Activated CD4-positive, alpha-beta T cell treated with anti-CD3 and anti-CD28 coated beads, Interleukin-2, amount 50 U/mL, for 16 hours (primary cell): Measurements from ENCODE around the gene LSS.
"Not testable (repeated sequence)": the region's sequence is repeated elsewhere in the genome, so short reads cannot be mapped to it uniquely, and the experiment has no call there.

Source experiments
- DNase-seq: peaks from one replicate; pipeline ENCODE4 v3.0.0-alpha.2; 2020

The LSS gene

DNA sequence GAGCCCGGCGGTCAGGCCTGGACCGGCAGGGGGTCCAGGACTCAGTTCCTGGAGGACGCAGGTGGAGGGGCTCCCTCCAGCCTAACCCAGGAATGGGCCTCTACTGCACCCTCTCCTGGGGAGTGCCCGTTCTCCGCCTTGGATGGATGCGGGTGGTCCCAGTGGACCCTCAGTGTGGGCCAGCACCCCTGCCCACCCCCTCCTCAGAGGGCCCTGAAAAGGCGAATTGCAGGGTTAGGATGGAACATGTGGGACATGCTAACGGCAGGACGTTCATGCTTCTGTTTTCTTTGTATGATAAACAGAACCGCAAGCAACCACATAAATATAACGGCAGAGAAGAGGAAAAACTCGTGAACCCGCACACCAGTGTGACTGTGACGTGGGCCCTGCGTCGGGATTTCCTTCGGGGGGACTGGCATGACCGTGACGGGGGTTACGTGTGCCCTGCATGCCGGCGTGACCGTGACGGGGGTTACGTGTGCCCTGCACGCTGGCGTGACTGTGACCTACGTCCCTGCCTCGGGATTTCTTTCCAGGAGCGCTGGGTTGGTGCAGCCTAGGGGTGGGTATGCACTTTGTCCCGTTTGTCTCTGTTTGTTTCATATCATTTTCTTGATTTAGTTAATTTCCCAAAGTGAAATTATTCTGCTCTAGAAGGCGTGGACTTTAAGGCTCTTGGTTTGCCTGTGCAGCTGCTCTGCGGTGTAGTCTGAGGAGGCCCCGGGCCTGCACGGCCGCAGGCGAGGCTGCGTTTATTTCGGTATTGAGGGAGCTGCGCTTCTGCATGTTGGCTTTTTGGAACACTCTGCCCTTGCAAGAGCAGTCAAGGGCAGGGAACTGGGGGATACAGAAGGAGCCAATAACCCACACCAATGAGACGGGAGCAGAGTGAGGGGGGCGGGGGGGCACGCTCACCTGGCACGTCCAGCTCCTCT, 76.3 kb downstream of the LSS start:
- DNase-seq = no peak

DNA sequence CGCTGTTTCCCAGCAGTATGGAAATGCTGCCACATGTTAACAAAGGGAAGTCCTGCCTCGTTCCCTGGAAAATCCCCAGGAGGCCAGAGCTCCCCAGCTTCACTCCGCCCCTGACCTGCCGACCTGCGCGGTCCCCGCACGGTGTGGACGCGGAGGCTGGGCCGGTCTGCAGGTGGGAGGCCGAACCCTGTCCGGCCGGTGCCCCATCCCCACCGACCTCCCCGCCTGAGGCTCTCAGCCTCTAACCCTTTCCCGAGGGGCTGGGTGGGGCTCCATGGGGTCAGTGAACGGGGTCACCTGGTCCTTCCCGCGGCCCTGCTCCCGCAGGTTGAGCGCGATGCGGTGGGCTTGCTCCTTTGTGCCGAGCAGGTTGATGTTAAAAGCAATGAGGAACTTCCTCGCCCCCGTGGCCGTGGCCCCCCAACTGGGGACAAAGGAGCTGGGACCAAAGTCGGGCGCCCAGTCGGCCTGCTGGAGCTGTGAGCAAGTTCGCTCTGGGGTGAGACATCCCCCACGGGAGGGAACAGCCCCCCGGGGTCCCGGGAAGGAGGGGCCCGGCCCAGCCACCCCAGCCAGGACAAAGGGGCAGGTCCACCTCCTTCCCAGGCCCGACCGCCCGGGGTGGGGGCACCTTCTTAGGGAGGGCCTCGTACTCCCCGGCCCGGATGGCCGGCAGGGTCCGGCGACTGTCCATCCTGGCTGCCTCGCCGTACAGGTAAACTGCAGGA, 77.1 kb downstream of the LSS start:
- no peak for DNase-seq

DNA sequence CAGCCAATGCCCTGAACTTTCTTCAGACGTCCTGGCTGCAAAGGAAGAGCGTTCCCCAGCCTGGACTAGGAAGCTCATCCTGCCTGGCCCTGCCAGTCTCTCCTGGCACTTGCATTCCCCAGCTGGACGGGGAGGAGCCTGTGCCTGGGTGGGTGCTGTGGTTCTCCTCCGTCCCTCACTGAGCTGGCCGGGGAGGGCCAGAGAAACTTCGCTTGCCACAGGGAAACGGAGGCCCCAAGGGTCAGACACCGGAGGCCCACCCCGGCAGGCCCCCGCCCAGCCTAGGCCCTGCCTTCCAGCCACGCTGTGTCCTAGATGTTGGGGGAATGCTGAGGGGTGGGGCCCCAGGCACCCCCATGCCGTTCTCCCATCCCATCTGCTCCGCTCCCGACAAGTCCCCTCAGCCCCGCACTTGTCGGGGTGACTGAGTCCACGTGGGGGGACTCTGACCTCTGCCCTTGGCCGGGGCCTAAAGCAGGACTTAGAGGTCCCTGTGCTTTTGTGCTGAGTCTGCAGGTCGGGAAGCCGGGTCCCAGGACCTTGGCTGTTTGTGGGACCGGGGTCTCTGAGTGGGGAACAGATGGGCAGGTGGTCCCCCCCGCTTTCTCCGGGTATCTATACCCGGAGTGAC, 78.0 kb downstream of the LSS start:
- DNase-seq = no peak

DNA sequence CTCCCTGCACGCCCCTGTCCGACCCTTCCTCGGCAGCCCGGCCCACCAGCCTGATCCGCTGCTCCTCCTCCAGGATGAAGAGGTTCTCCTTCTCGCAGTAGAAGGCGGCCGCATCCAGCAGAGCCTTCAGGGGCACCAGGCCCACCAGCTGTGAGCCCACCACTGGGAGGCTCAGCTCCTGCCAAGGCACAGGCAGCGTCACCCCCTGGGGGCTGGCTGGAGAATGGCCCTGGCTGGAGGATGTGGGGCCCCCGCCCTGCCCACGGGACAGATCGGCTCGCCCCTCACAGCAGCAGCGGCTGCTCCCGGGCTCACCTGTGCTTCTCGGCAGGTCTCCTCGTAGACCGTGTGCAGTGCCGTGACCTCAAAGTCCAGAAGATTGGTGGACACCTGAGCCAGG, 78.5 kb downstream of the LSS start:
- DNase-seq = no peak

DNA sequence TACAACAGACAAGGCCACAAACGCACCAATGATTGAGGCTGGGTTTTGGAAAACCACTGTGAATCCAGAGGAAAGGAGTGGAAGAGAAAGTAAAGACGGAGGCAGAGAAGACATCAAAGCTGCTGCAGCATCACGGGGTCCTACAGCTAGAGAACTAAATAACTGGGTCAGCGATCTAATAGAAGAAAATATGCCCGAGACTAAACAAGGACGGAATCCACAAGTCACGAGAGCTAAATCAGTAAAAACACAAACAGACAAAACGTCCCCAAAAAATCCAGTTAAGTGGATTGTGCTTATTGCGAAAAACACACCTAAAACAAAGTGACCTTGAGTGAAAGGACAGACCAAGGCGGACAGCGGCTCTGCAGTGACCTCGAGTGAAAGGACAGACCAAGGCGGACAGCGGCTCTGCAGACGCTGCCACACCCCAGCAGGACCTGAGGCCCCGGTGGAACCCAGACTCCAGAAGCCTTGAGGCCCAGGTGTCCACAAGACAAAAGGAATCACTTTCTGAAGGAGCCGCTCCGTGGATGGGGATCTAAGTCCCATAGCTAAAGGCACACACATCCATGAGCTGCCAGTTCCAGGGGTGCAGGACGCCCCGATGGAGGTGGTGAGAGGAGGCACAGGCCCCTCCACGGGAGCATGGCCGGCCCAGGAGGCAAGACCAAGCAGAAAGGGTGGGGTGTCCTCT, 79.2 kb downstream of the LSS start:
- no peak for DNase-seq

DNA sequence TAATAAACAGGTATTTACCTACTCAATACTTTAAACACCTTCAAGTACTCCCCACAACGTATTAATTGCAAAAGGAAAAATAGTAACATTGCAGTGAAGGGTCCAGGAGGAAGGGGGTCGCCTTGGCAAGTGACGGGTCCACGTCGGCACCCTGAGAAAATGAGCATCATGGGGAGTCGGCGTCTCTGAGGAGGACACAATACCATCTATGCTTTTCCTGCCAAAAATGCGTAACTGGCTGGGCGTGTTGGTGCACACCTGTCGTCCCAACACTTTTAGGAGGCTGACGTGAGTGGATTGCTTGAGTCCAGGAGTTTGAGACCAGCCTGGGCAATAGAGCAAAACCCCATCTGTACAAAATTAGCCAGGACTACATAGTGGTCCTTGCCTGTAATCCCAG, 80.5 kb downstream of the LSS start:
- DNase-seq = no peak

DNA sequence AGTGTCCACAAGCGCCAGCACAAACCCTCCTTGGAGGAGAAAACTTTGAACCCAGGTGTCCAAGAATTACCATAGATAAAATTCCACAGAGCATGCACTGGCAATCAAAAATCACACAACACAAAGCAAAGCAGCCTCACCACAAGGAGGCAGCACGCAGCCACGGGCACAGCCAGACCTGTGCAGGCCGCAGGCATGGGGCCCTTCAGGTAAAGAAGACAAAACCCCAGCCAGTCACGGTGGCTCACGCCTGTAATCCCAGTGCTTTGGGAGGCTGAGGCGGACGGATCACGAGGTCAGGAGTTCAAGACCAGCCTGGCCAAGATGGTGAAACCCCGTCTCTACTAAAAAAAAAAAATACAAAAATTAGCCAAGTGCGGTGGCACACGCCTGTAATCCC, 81.1 kb downstream of the LSS start:
- peak; percentile 50 for DNase-seq

DNA sequence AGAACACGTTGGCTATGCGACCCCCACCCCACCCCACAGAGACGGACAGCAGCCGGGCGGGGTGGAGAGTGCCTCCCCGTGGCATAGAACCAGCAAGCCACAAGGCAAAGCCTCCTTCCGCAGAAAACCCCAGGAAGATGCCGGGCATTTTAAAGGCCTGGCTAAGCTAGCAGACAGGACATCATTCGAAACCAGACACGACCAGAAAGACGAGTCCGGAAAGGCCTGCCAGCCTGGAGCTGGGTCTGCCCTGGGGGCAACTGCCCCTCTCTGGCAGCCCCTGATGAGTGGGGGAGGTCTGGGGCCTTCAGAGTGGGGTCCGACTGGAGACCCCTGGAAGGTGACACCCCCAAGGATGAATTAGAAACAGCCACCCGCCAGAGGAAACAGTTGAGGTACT, 81.7 kb downstream of the LSS start:
- DNase-seq = no peak

DNA sequence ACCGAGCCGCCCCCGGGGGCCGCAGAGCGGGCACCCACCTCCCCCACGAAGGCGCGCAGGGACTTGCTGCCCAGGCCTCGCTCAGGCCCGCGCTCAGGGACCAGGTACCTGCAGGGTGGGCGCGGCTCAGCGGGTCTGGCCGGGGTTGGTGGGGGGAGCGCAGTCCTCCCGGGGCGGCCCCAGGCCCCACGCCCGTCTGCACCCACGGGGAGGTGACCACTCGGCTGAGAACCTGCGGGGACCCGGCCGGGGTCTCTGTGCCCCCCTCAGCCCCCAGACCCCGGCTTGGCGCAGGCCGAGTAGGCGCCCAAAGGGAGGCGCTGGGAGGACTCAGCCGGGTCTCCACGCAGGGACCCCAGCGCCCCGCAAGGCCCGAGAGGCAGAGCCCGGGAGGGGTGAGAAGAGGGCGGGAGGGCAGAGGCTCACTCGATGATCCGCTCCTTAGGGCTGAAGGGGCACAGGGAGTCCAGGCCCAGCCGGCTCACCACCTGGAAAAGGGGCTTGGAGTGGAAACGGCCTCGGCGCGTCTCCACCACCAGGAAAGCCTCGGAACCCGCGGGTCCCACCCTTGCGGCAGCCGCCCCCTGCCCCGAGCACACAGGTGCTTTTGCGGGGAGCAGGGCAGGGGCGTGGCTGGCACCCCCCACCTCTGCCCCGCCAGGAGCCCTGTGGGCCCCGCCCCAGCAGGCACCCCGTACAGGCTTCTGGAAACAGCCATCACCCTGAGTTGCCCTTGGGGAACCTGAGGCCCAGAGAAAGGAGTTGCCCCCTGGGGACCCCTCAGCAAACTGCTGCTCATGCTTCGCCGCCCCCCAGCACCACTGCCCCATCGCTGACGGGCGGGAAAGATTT, 82.5 kb downstream of the LSS start:
- DNase-seq = no peak

DNA sequence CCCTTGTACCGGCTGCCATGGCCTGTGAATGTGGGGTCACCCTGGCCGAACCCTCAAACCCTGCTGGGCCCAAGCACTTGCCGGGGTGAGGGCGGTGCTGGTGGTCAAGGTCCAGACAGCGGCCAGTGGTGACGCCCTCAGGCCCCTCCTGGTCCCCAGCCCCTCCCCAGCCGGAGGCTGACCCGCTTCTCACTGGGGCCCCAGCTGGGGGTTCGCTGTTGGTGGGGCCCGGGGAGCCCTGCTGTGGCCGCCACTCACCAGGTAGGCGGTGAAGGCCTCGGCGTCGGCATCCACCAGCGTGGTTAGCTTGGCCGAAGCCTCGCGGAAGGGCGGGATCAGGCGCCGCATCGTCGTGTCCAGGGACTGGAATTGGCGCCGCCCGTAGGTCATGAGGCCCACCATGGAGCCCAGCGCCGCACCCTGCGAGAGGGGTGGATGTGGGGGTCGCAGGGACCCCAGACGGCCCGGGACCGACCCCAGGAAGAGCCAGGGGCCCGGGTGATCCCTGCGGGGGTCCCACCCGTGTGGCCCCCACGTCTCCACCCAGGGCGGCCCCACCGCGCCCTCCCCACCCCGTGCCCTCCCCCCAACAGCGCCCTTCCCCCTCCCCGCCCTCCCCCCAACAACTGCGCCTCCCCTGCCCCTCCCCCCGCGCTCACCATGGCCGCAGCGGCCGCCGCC, 83.3 kb downstream of the LSS start:
- DNase-seq = no peak

DNA sequence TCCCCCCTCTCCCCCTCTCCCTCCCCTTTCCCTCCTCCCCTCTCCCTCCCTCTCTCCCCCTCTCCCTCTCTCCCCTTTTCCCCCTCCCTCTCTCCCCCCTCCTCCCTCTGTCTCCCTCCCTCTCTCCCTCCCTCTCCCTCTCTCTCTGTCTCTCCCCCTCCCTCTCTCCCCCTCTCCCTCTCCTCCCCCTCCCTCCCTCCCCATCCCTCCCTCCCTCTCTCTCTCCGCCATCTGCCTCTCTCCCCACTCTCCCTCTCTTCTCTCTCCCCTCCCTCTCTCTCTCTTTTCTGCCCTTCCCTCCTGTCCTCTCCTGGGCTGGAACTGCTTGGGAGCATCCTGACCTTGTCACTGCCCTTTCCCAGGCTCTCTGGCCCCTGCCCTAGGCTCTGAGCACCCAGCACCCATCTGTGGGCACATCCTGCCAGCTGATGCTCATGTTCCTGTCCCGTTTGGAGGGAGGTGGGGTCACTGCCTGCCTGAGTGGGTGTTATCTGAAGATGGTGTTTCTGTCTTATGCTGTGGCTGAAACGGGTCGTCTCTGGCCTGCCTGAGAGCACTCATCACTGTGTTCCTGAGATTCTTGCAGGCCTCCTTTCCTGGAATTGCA, 84.0 kb downstream of the LSS start:
- DNase-seq = no peak

DNA sequence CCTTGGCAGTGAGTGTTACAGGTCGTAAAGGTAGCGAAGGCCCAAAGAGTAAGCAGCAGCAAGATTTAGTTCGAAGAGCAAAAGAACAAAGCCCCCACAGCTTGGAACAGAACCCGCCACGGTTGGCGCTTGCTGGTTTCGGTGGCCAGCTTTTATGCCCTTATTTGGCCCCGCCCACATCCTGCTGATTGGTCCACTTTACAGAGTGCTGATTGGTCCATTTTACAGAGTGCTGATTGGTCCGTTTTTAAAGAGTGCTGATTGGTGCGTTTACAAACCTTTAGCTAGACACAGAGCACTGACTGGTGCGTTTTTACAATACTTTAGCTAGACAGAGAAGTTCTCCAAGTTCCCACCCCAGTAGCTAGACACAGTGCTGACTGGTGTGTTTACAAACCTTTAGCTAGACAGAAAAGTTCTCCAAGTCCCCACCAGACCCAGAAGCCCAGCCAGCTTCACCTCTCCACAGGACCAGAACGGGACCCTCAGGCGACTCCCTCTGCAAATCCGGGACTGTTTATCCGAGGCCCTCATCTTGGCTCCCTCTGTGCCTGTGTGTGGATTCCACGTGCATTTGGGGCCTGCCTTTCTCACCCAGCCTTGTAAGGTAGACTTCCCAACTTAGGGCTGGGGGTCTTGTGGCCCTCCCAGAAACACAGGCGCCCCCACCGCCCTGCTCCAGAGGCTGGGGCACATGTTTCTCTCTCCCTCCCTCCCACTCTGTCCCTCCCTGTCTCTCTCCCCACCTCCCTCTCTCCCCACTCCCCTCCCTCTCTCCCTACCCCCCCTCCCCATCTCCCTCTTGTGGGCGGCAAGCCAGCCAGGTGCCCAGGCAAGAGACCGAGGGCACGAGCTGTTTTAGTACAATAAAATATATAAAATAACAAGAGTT, 85.7 kb downstream of the LSS start:
- peak; percentile 21 for DNase-seq

DNA sequence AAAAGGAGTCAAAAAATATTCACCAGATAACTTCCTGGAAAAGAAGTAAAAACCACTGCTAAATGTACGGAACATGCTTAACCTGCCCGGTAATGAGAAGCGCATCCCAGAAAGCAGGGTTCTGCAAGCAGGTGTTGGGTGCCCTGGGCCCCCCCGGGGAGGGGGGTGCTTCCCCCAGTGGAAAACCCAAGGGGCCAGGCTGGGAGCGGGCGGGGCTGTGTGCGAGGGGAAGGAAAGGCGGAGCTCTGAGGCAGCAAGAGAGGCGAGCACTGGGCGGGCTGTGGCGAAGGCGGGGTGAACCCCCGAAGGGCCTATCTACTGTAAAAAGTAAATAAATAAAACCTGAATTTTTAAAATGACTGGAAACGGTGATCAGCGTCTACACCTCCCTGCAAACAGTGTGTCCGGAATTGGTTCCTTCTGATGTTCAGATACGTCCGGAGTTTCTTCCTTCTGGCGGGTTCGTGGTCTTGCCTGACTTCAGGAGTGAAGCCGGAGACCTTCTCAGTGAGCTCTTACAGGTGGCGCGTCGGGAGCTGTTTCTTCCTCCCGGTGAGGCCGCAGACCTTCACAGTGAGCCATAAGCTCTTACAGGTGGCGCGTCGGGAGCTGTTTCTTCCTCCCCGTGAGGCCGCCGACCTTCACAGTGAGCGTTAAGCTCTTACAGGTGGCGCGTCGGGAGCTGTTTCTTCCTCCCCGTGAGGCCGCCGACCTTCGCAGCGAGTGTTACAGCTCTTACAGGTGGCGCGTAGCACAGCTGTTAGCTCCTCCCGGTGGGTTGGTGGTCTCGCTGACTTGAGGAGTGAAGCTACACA, 86.6 kb downstream of the LSS start:
- DNase-seq = no peak

DNA sequence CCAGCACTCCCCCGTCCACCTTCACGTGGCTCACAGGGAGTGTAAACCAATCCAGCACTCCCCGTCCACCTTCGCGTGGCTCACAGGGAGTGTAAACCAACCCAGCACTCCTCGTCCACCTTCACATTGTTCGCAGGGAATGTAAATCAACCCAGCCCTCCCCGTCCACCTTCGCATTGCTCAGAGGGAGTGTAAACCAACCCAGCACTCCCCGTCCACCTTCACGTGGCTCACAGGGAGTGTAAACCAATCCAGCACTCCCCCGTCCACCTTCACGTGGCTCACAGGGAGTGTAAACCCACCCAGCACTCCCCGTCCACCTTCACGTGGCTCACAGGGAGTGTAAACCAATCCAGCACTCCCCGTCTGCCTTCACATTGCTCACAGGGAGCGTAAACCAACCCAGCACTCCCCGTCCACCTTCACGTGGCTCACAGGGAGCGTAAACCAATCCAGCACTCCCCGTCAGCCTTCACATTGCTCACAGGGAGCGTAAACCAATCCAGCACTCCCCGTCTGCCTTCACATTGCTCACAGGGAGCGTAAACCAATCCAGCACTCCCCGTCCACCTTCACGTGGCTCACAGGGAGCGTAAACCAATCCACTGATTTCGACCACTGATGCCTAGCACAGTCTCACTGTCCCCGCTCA, 88.1 kb downstream of the LSS start:
- not testable (repeated sequence) for DNase-seq

DNA sequence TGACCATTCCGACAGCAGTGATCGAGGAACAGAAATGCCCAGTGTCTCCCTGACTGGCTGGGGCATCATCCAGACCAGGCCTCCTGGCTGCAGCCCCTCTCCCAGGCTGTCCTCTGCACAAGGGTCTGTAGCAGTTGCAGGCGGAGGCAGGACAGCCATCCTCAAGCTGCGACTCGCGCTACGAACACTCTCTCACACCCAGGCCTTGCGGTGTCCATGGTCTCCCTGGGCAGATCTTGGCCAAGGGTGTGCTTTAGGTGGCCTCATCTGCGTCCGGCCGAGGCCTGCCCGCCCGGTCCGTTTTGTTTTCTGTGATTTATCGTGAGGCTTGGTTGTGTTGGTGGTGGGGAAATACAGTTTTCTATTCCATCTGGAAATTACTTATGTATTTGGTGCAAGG, 88.9 kb downstream of the LSS start:
- no peak for DNase-seq

DNA sequence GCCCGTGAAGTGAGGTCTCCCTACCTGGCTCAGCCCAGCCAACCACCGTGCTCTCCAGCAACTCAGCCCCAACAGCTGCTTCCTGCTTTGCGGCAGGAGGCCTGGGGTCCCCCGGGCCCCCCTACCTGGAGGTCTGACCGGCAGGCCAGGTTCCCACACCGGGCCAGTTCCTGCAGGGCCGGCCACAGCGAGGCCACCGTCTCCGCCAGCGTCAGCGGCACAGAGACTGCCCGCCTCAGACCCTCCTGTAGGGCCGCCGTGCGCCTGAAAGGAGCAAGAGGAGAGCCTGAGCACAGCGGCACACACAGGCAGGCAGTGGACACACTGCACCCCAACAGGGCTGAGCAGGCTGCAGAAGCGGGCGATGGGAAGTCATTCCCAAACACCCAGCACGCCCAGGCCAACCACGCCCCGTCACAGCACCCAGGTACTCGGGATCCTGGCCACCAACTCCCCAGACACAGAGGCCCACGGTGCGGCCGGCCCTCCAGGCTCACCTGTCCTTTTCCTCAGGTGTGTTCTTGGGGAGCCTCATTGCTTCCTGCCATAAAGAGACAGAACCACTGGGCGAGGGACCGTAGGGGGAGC, 90.1 kb downstream of the LSS start:
- DNase-seq = no peak
